K562 (cell line): ENCODE measurements around the gene DLX2. TPM values are rescaled to one million over a fixed set of nuclear protein-coding genes. Genes with fewer than 3 reads are reported as not detected.
A peak's percentile ranks its signal among the peaks of the same experiment; 100 is the strongest.

Experiments used
- AFF1 ChIP-seq, 2 experiments: fragments of 450-650 bp; IDR thresholded peaks; 2 replicates each; pipeline ENCODE4 v1.6.1; 2018; ENCODE audit warnings: mild to moderate bottlenecking in 2 of 2, low read depth in 1 of 2; ENCODE audit not compliant: partially characterized antibody in 2 of 2
- BCL6 ChIP-seq: fragments of 250-450 bp; sonication (Bioruptor Pico); IDR thresholded peaks from 2 replicates; pipeline ENCODE4 v1.4.0; 2020
- BMI1 ChIP-seq: fragments of 150-350 bp; IDR thresholded peaks from 2 replicates; pipeline ENCODE4 v1.6.1; 2014; ENCODE audit warnings: low read length
- CSDE1 ChIP-seq, 2 experiments: fragments of 450-650 bp; IDR thresholded peaks; 2 replicates each; pipeline ENCODE4 v1.6.1; 2016; ENCODE audit warnings: mild to moderate bottlenecking in 1 of 2
- FOXA1 ChIP-seq: fragments of 450-650 bp; IDR thresholded peaks from 2 replicates; pipeline ENCODE4 v1.6.1; 2016; ENCODE audit warnings: mild to moderate bottlenecking, borderline replicate concordance
- GATAD2A ChIP-seq: fragments of 450-650 bp; IDR thresholded peaks from 2 replicates; pipeline ENCODE4 v1.6.1; 2017
- HDAC8 ChIP-seq: fragments of 450-650 bp; IDR thresholded peaks from 2 replicates; pipeline ENCODE4 v1.6.1; 2016; ENCODE audit warnings: mild to moderate bottlenecking, missing genetic modification characterization, moderate library complexity, missing compliant biosample characterization
- HNRNPL ChIP-seq: fragments of 200-400 bp; formaldehyde crosslinking; IDR thresholded peaks from 2 replicates; pipeline ENCODE4 v1.6.1; 2017; ENCODE audit warnings: low read depth, mild to moderate bottlenecking, low read length
- KAT2B ChIP-seq: IDR thresholded peaks from one replicate; pipeline ENCODE4 v1.6.1; 2012; ENCODE audit warnings: low read depth, mild to moderate bottlenecking, control low read depth, inconsistent platforms, low read length, moderate library complexity
- KDM2B ChIP-seq: fragments of 250-450 bp; sonication (Bioruptor Pico); IDR thresholded peaks from 2 replicates; pipeline ENCODE4 v1.8.0; 2021; ENCODE audit warnings: mild to moderate bottlenecking, moderate library complexity
- KLF6 ChIP-seq: fragments of 250-450 bp; sonication (Bioruptor Pico); IDR thresholded peaks from 2 replicates; pipeline ENCODE4 v1.4.0; 2020; ENCODE audit warnings: mild to moderate bottlenecking, moderate library complexity, borderline replicate concordance
- LCOR ChIP-seq: sonication (generic); formaldehyde crosslinking; IDR thresholded peaks from 2 replicates; pipeline ENCODE4 v1.8.0; 2022; ENCODE audit warnings: mild to moderate bottlenecking, missing genetic modification reagents
- MCM7 ChIP-seq, 2 experiments: fragments of 450-650 bp; IDR thresholded peaks; 2 replicates each; pipeline ENCODE4 v1.6.1; 2016 to 2018
- MED1 ChIP-seq: sonication (generic); formaldehyde crosslinking; IDR thresholded peaks from 2 replicates; pipeline ENCODE4 v1.8.1; 2023; ENCODE audit warnings: missing genetic modification reagents, borderline replicate concordance
- MXI1 ChIP-seq: IDR thresholded peaks from 2 replicates; pipeline ENCODE4 v1.6.1; 2011; ENCODE audit warnings: low read depth, mild to moderate bottlenecking, improper control_type of control experiment, low read length
- NFIC ChIP-seq: fragments of 450-650 bp; IDR thresholded peaks from 2 replicates; pipeline ENCODE4 v1.6.1; 2017; ENCODE audit warnings: mild to moderate bottlenecking, inconsistent platforms
- NFRKB ChIP-seq: fragments of 450-650 bp; IDR thresholded peaks from 2 replicates; pipeline ENCODE4 v1.6.1; 2016; ENCODE audit warnings: low read depth
- RBFOX2 ChIP-seq: fragments of 200-400 bp; formaldehyde crosslinking; IDR thresholded peaks from 2 replicates; pipeline ENCODE4 v1.6.1; 2017; ENCODE audit warnings: low read depth, mild to moderate bottlenecking, low read length, moderate library complexity
- SAFB2 ChIP-seq: fragments of 200-400 bp; formaldehyde crosslinking; IDR thresholded peaks from 2 replicates; pipeline ENCODE4 v1.6.1; 2018; ENCODE audit warnings: borderline replicate concordance, low read length, low read depth, moderate library complexity; ENCODE audit not compliant: severe bottlenecking
- SP1 ChIP-seq: sonication (generic); formaldehyde crosslinking; IDR thresholded peaks from 2 replicates; pipeline ENCODE4 v1.8.1; 2022; ENCODE audit warnings: mild to moderate bottlenecking, missing genetic modification reagents
- TCF3 ChIP-seq: sonication (generic); formaldehyde crosslinking; IDR thresholded peaks from 2 replicates; pipeline ENCODE4 v1.4.0; 2020; ENCODE audit warnings: mild to moderate bottlenecking, missing genetic modification reagents
- TFAP4 ChIP-seq: sonication (generic); formaldehyde crosslinking; IDR thresholded peaks from 2 replicates; pipeline ENCODE4 v1.8.0; 2022; ENCODE audit warnings: missing genetic modification reagents, mild to moderate bottlenecking, moderate library complexity, borderline replicate concordance
- ZEB2 ChIP-seq: fragments of 450-650 bp; IDR thresholded peaks from 2 replicates; pipeline ENCODE4 v1.6.1; 2016
- ZNF436 ChIP-seq: fragments of 250-450, 450-650 bp; sonication (Bioruptor Pico); formaldehyde crosslinking; IDR thresholded peaks from 2 replicates; pipeline ENCODE4 v1.7.0; 2020; ENCODE audit warnings: mild to moderate bottlenecking
- ZNF589 ChIP-seq: fragments of 200-800 bp; sonication (Bioruptor generic); IDR thresholded peaks from 2 replicates; pipeline ENCODE4 v1.6.1; 2016; ENCODE audit warnings: low read depth, missing genetic modification characterization, missing compliant biosample characterization
- ZNF830 ChIP-seq: fragments of 250-450 bp; sonication (Bioruptor Pico); IDR thresholded peaks from 2 replicates; pipeline ENCODE4 v1.5.0; 2021; ENCODE audit warnings: mild to moderate bottlenecking
- polyA plus RNA-seq, 8 experiments: library from polyadenylated mRNA; depleted of rRNA in 4 of 8; stranded (reverse) in 5 of 8; unstranded in 3 of 8; fragments of >200 nt; fragmentation: Nextera tagmentation in 2 of 8; fragmentation: Illumina TruSeq in 1 of 8; extraction: Ambion mirVana in 2 of 8; extraction: Trizol in 1 of 8; gene quantifications; 2 replicates each; pipeline versions ENCODE4 v1.2.1 to v1.2.3, GENCODE V29; 2011 to 2014; ENCODE audit warnings: inconsistent platforms in 1 of 8, missing spikeins in 1 of 8
- total RNA-seq, 7 experiments: library from RNA; depleted of rRNA in 6 of 7; stranded (reverse); fragments of >200 nt in 6 of 7; fragmentation: Illumina TruSeq in 2 of 7; extraction: Trizol in 2 of 7; gene quantifications; 2 replicates each; pipeline versions ENCODE4 v1.2.1 to v1.2.3, GENCODE V29; 2011 to 2021; ENCODE audit warnings: low replicate concordance in 1 of 7

Gene DLX2
- total and polyA plus RNA-seq, 9 of the 15 experiments (the other 6 are each of a cell fraction or from before 2014, with no cell fraction given) = 0.14 to 4.3 (median 0.86) TPM

- no peak for TF ChIP-seq HNRNPL
- TF ChIP-seq AFF1 (IDR thresholded peaks at IDR 0.05; ENCODE audit: low read depth in 1 of 2, partially characterized antibody in 2 of 2) = no peak
- TF ChIP-seq ZEB2 = no peak
- TF ChIP-seq MCM7 (IDR thresholded peaks at IDR 0.05) = no peak
- no peak for TF ChIP-seq BCL6 (CRISPR knock-in tag)
- TF ChIP-seq NFRKB = no peak
- TF ChIP-seq LCOR = peak; percentile 39; the same call in 1 of the 2 replicates
- TF ChIP-seq RBFOX2 = peak; percentile 87
- TF ChIP-seq ZNF830 = no peak
- TF ChIP-seq FOXA1 = no peak
- TF ChIP-seq KDM2B (CRISPR knock-in tag) = no peak
- no peak for TF ChIP-seq MED1
- TF ChIP-seq TCF3 (CRISPR knock-in tag) = peak; percentile 19; the same call in 1 of the 2 replicates
- no peak for TF ChIP-seq SAFB2
- TF ChIP-seq NFIC = peak; percentile 37
- no peak for TF ChIP-seq CSDE1 (IDR thresholded peaks at IDR 0.05)
- TF ChIP-seq GATAD2A = no peak
- no peak for TF ChIP-seq HDAC8 (tag)
- TF ChIP-seq KAT2B = no peak
- no peak for TF ChIP-seq BMI1
- TF ChIP-seq TFAP4 (CRISPR knock-in tag) = peak; percentile 86
- TF ChIP-seq ZNF436 (CRISPR knock-in tag) = no peak
- TF ChIP-seq KLF6 = no peak
- peak; percentile 89 for TF ChIP-seq MXI1
- peak; percentile 85 for TF ChIP-seq ZNF589
- no peak; the same call in 1 of the 2 replicates for TF ChIP-seq SP1 (CRISPR knock-in tag)
These were observed at the start of gene DLX2 (continued) for GRCh38 chr2:172102391-172103359.
